Pancreas (tissue), 10 donors: ENCODE results near the gene NPTX1. TPM values are rescaled to one million over a fixed set of nuclear protein-coding genes. Genes with fewer than 3 reads are reported as not detected.

Experiments
- ATAC-seq, 4 donors: fragments of 200-7000 bp; cut with Tn5 transposase; one replicate each; pipeline versions ENCODE4 v1.8.0 to v1.9.1; 2020; ENCODE audit warnings: mild to moderate bottlenecking in 4 of 4, moderate library complexity in 4 of 4
- DNase-seq, 6 donors: peaks; one replicate each; pipeline ENCODE4 v3.0.0-alpha.2; 2020
- FAIRE-seq: peaks from 2 replicates; lab custom pipeline; 2012; peaks lifted over from hg19 to GRCh38; lab: Jason Lieb, UNC
- H3K27ac ChIP-seq, 4 donors: fragments of 200-600 bp; sonication (generic); 1 replicate in 3 of 4; 2 replicates in 1 of 4; pipeline versions ENCODE4 v1.5.0 to v1.8.0; 2020
- H3K27me3 ChIP-seq, 4 donors: fragments of 200-600 bp; one replicate each; pipeline ENCODE4 v1.8.0; 2021
- H3K36me3 ChIP-seq, 3 donors: fragments of 200-600 bp; sonication (generic) in 1 of 3; one replicate each; pipeline versions ENCODE4 v1.5.0 to v1.8.0; 2020 to 2021
- H3K4me1 ChIP-seq, 3 donors: fragments of 200-600 bp; one replicate each; pipeline ENCODE4 v1.8.0; 2021
- H3K4me3 ChIP-seq, 4 donors: fragments of 200-600 bp; sonication (generic) in 2 of 4; one replicate each; pipeline versions ENCODE4 v1.5.0 to v1.8.0; 2020 to 2021
- H3K9me3 ChIP-seq, 4 donors: fragments of 200-600 bp; one replicate each; pipeline ENCODE4 v1.8.0; 2021
- whole genome bisulfite sequencing, 2 donors: extraction: QIAGEN DNeasy Blood & Tissue Kit; methylation state at CpG; one replicate each; pipeline ENCODE4 v1.1.7; 2013; 5-methylcytosine and 5-hydroxymethylcytosine counted together
- intact Hi-C, 3 donors: fragments of 100-400 bp; cut with DNase I; formaldehyde crosslinking; loops; one replicate each; pipeline versions ENCODE4 v1.11.1 to v1.14.2; 2022
- polyA plus RNA-seq, 2 donors: library from polyadenylated mRNA; stranded (reverse); fragments of 200-250 nt; gene quantifications; one replicate each; pipeline ENCODE4 v1.2.3, GENCODE V29; 2013
- total RNA-seq, 6 donors: library from RNA; stranded (reverse); fragmentation: NEBNext Ultra II Directional in 4 of 6; extraction: Animal tissue kit (Norgen Biotek cat#: 25700) in 4 of 6; gene quantifications; one replicate each; pipeline versions ENCODE4 v1.2.1 to v1.2.4, GENCODE V29; 2021 to 2023
- TF ChIP-seq, protein P1 (sequence below), 4 donors: fragments of 200-600 bp; sonication (generic) in 3 of 4; IDR thresholded peaks; one replicate each; pipeline versions ENCODE4 v1.5.0 to v1.8.0; 2021; ENCODE audit warnings: antibody characterized with exemption in 4 of 4
- donor health status: healthy with polysubstance abuse.
- donor health status: DM: no; HTN: no; CAD: no; lungs with moderate emphysema.
- donor health status: DM: no; HTN: no; CAD: no.
- donor health status: control.
- donor health status: control.
- donor health status: Bipolar disorder and iron deficiency.
- donor health status: DM: yes; HTN: yes; CAD: no.
- donor health status: DM: no; HTN: no; CAD: no.
- donor health status: DM: no; HTN: no; CAD: no.
- donor health status: DM: yes; HTN: yes; CAD: no.

NPTX1 gene
- total and polyA plus RNA-seq, 8 donors: 0.04 to 1.1 (median 0.19) TPM; not detected in 1

DNA sequence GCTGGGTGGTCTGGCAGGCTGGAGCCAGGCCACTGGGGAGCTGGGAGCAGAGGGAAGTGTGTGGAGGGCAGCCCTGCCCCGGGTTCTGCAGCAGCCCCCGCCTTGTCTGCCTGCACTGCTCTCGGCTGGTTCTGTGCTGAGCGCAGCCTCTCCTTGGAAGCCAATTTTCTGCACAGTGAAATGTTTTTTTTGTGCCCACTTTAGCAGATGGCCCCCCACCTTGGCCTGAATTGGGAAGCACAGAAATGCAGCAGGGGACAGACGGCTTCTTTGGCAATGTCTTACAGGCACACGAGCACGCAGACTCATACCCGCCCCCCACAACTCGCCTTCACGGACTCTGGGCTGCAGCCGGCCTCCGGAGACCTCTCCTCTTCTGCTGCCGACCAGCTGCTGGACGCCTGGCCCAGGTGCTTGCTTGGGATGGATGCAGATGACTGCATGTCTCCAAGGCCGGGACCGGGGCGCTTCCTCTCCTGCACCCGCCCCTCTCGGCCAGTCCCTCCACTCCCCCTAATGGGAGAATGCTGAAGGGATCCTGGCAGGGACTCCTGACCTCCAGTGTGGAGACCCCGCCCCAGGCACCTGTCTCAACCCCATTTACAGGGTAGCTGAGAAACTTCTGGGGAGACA is 14.8 kb downstream of the NPTX1 start:
- H3K27ac ChIP-seq: no peak overlapping the region
- TF ChIP-seq, protein P1, sequence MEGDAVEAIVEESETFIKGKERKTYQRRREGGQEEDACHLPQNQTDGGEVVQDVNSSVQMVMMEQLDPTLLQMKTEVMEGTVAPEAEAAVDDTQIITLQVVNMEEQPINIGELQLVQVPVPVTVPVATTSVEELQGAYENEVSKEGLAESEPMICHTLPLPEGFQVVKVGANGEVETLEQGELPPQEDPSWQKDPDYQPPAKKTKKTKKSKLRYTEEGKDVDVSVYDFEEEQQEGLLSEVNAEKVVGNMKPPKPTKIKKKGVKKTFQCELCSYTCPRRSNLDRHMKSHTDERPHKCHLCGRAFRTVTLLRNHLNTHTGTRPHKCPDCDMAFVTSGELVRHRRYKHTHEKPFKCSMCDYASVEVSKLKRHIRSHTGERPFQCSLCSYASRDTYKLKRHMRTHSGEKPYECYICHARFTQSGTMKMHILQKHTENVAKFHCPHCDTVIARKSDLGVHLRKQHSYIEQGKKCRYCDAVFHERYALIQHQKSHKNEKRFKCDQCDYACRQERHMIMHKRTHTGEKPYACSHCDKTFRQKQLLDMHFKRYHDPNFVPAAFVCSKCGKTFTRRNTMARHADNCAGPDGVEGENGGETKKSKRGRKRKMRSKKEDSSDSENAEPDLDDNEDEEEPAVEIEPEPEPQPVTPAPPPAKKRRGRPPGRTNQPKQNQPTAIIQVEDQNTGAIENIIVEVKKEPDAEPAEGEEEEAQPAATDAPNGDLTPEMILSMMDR (IDR thresholded peaks at IDR 0.05): no peak
- peak in 1 of 6 donors; percentile 60 for DNase-seq
- no peaks in the 10 kb centered on the region for H3K9me3 ChIP-seq
- no peak for FAIRE-seq
- intact Hi-C loops: no loop called here
- no peaks in the 10 kb centered on the region for H3K36me3 ChIP-seq
- WGBS, 2 donors: 65 to 67% methylated on average over 20 of the region's 20 CpGs
- no peaks in the 10 kb centered on the region for H3K27me3 ChIP-seq
- no peak overlapping the region for H3K4me3 ChIP-seq
- no peak for ATAC-seq
- H3K4me1 ChIP-seq: no peaks in the 10 kb centered on the region

DNA sequence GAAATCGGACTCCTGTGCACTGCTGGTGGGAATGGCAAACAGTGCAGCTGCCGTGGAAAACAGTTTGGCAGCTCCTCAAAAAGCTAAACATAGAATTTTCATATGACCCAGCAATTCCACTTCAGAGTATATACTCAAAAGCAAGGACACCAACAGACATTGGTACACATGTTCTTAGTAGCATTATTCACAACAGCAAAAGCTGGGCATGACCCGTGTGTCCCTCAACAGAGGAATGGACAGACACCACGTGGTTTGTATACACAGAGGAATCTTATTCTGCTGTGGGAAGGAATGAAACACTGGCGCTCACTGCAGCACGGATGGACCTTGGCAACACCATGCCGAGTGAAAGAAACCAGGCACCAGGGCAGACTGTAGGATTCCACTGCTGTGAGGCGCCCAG is 16.0 kb downstream of the NPTX1 start:
- no peaks in the 10 kb centered on the region for H3K36me3 ChIP-seq
- no peaks in the 10 kb centered on the region for H3K4me1 ChIP-seq
- intact Hi-C loops: no loop called here
- no peak for DNase-seq
- H3K9me3 ChIP-seq: no peaks in the 10 kb centered on the region
- no peak overlapping the region for H3K27ac ChIP-seq
- no peak overlapping the region for H3K4me3 ChIP-seq
- WGBS, 2 donors: 42 to 55% methylated on average over 8 of the region's 8 CpGs
- TF ChIP-seq, protein P1 (IDR thresholded peaks at IDR 0.05): no peak
- FAIRE-seq: no peak
- H3K27me3 ChIP-seq: no peaks in the 10 kb centered on the region
- peak in 1 of 4 donors; percentile 24 for ATAC-seq

DNA sequence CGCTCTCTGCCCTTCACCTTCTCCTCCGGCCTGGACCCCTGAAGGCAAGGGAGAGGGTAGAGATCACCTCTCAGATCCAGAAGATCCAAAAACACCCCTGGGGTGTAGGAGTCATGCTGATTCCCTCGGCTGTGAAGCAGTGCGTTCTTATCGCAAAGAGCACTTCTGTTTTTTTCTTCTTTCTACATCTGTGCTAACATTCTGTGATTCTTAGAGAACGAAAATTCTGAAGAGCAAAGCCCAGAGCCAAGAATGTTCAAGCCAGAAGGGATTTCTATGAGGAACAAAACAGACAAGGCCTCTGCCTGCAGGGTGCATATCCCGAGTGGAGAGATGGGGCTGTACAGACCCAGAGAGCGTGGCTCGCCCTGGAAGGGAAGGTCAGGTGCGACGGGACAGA is 17.2 kb downstream of the NPTX1 start:
- no peak for FAIRE-seq
- intact Hi-C loops: no loop called here
- peak in 1 of 6 donors; percentile 30 for DNase-seq
- 80 to 82% methylated on average over 11 of the region's 11 CpGs for WGBS, 2 donors
- H3K4me1 ChIP-seq: no peaks in the 10 kb centered on the region
- no peak overlapping the region for H3K4me3 ChIP-seq
- ATAC-seq: no peak
- no peaks in the 10 kb centered on the region for H3K36me3 ChIP-seq
- no peaks in the 10 kb centered on the region for H3K27me3 ChIP-seq
- TF ChIP-seq, protein P1 (IDR thresholded peaks at IDR 0.05): no peak
- H3K27ac ChIP-seq: no peak overlapping the region
- H3K9me3 ChIP-seq: no peaks in the 10 kb centered on the region

DNA sequence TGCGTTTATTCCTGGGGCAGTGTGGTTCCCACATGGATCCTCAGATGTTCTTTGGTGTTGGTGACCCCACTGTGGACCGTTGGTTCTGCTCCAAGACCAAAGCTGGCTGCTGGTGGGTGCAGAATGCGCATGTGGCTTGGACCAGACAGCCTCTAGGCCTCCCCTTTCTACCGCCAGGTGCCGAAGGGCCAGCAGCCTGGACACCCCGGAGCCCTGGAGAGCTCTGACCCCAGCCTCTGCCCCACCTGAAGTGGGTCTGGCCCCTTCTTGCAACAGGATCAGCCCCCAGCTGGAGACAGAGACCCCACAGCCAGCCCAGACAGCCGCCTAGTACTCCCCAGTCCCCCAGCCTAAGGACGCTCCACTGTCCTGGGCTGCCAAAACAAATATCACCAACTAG is 18.4 kb downstream of the NPTX1 start:
- Histone ChIP-seq H3K27ac (no peak overlapping the region), H3K9me3 (no peaks in the 10 kb centered on the region), H3K36me3 (no peaks in the 10 kb centered on the region), H3K4me3 (no peak overlapping the region), H3K27me3 (no peaks in the 10 kb centered on the region), H3K4me1 (peaks cover 0 to 8% (median 4%) of the 10 kb centered on the region in 3 donors)
- no peak for ATAC-seq
- TF ChIP-seq, protein P1 (IDR thresholded peaks at IDR 0.05): no peak
- 83 to 85% methylated on average over 6 to 8 of the region's 8 CpGs for WGBS, 2 donors
- intact Hi-C loops: no loop called here
- peak in 1 of 6 donors; percentile 55 for DNase-seq
- no peak for FAIRE-seq

DNA sequence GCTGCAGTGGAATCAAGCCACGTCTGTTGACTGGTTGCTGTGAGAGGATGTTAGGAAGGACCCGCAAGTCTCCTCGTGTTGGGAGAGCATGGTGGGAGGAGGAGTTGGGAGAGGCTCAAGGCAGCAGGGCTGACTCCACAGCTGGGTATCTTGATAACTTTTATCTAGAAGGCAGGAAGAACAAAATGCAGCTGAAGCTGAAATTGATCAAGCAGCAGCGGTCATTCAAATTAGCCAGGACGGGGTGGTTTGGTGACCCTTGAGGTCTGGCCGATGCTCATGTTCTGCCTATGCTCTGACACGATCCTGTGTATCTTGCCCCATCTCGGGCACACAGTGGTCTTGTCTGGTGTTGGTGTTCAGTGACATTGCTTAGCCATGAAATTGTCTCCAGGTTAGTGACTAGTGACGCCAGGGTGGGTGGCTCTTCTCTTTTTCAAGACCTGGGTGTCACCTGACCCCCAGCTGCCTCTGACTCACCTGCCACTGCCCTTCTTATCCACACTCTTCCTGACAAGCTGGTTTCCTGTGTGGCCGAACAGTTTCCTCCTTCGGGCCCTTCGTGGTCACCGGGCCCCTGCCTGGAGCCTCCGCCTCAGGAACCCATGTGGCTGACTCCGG is 19.1 kb downstream of the NPTX1 start:
- Histone ChIP-seq H3K4me1 (peaks cover 0 to 8% (median 4%) of the 10 kb centered on the region in 3 donors), H3K4me3 (no peak overlapping the region), H3K9me3 (no peaks in the 10 kb centered on the region), H3K27ac (no peak overlapping the region), H3K27me3 (no peaks in the 10 kb centered on the region), H3K36me3 (no peaks in the 10 kb centered on the region)
- FAIRE-seq: no peak
- no peak for ATAC-seq
- TF ChIP-seq, protein P1 (IDR thresholded peaks at IDR 0.05): no peak
- WGBS, 2 donors: 74 to 79% methylated on average over 15 of the region's 15 CpGs
- DNase-seq: peak in 1 of 6 donors; percentile 29
- intact Hi-C loops: no loop called here
